Ascending aorta (tissue), 2 donors: ENCODE results near the gene SRSF6. TPM values are rescaled to one million over a fixed set of nuclear protein-coding genes. Genes with fewer than 3 reads are reported as not detected.
"Not testable (repeated sequence)": the region's sequence is repeated elsewhere in the genome, so short reads cannot be mapped to it uniquely, and the experiment has no call there.

Experiments used
- DNase-seq, 2 donors: peaks; one replicate each; pipeline ENCODE4 v3.0.0-alpha.2; 2019; ENCODE audit warnings: low spot score in 2 of 2
- H3K27ac ChIP-seq, 2 donors: fragments of 200-600 bp; sonication (generic); one replicate each; pipeline ENCODE4 v1.5.1; 2016 to 2017; ENCODE audit warnings: mild to moderate bottlenecking in 1 of 2
- H3K27me3 ChIP-seq: fragments of 200-600 bp; sonication (generic); one replicate; pipeline ENCODE4 v1.5.1; 2017
- H3K36me3 ChIP-seq, 2 donors: fragments of 200-600 bp; sonication (generic); one replicate each; pipeline ENCODE4 v1.5.1; 2016
- H3K4me1 ChIP-seq, 2 donors: fragments of 200-600 bp; sonication (generic); one replicate each; pipeline ENCODE4 v1.5.1; 2016 to 2017; ENCODE audit warnings: mild to moderate bottlenecking in 1 of 2
- H3K4me3 ChIP-seq, 2 donors: fragments of 200-600 bp; sonication (generic); one replicate each; pipeline ENCODE4 v1.5.1; 2016 to 2017; ENCODE audit warnings: mild to moderate bottlenecking in 1 of 2
- H3K9me3 ChIP-seq, 2 donors: fragments of 200-600 bp; sonication (generic); one replicate each; pipeline ENCODE4 v1.5.1; 2016
- intact Hi-C: fragments of 100-400 bp; cut with DNase I; formaldehyde crosslinking; loops from one replicate; pipeline ENCODE4 v1.15.1; 2023
- total RNA-seq: library from RNA; depleted of rRNA; stranded (reverse); fragments of >200 nt; gene quantifications from one replicate; pipeline ENCODE4 v1.1.0, GENCODE V29; 2016
- TF ChIP-seq, protein P1 (sequence below), 3 experiments: fragments of 200-600 bp in 2 of 3; fragments of 450-650 bp in 1 of 3; sonication (generic) in 2 of 3; IDR thresholded peaks; one replicate each; pipeline ENCODE4 v1.5.1; 2016 to 2019; ENCODE audit warnings: antibody characterized with exemption in 3 of 3, mild to moderate bottlenecking in 1 of 3, moderate library complexity in 1 of 3

The SRSF6 gene
- total RNA-seq, 1 donor from 2014 or later: 23.9 TPM

DNA sequence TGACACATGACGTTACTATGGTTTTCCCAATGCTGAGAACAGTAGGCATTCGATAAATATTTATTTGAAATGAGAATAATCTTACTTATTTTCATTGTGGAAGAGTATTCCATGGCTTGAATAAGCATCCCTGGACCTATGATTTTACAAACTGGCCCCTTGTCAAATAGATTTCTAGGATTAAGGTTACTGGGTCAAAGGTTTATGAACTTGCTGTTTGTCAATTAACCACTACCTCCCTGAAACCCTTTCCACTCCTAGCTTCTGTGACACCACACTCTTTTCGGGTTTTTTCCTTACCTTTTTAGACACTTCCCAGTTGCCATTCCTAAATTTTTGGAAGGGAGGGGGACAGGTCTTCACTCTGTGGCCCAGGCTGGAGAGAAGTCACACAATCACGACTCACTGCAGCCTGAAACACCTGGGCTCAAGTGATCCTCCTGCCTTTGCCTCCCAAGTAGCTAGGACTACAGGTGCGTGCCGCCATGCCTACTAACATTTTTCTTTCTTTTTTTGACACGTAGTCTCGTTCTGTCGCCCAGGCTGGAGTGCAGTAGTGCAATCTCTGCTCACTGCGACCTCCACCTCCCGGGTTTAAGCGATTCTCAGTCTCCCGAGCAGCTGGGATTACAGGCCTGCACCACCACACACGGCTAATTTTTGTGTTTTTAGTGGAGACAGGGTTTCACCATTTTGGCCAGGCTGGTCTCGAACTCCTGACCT, 5.1 kb upstream of the SRSF6 start:
- no peaks in the 10 kb centered on the region for H3K9me3 ChIP-seq
- TF ChIP-seq, protein P1, sequence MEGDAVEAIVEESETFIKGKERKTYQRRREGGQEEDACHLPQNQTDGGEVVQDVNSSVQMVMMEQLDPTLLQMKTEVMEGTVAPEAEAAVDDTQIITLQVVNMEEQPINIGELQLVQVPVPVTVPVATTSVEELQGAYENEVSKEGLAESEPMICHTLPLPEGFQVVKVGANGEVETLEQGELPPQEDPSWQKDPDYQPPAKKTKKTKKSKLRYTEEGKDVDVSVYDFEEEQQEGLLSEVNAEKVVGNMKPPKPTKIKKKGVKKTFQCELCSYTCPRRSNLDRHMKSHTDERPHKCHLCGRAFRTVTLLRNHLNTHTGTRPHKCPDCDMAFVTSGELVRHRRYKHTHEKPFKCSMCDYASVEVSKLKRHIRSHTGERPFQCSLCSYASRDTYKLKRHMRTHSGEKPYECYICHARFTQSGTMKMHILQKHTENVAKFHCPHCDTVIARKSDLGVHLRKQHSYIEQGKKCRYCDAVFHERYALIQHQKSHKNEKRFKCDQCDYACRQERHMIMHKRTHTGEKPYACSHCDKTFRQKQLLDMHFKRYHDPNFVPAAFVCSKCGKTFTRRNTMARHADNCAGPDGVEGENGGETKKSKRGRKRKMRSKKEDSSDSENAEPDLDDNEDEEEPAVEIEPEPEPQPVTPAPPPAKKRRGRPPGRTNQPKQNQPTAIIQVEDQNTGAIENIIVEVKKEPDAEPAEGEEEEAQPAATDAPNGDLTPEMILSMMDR (IDR thresholded peaks at IDR 0.05): no peak
- H3K36me3 ChIP-seq: no peaks in the 10 kb centered on the region
- no peak overlapping the region for H3K27ac ChIP-seq
- H3K27me3 ChIP-seq: no peaks in the 10 kb centered on the region
- H3K4me3 ChIP-seq: no peak overlapping the region
- intact Hi-C loops: no loop called here
- peaks cover 0 to 6% of the 10 kb centered on the region in 2 donors for H3K4me1 ChIP-seq
- DNase-seq: no peak

- not testable (repeated sequence) for H3K9me3 ChIP-seq, H3K27me3 ChIP-seq, H3K27ac ChIP-seq, DNase-seq
- intact Hi-C loops: loop anchor here (5.0 kb wide), 4 partner anchors 239 to 1839 kb away; partner anchors contain the start of genes CHD6, FITM2 and OSER1
- H3K4me1 ChIP-seq: peaks cover 4 to 13% of the 10 kb centered on the region in 2 donors
- H3K36me3 ChIP-seq: peaks cover 21 to 23% of the 10 kb centered on the region in 2 donors
- H3K4me3 ChIP-seq: peak overlapping the region in 1 of 2 donors; percentile 91
These were observed 1.4 kb upstream of the SRSF6 start for GRCh38 chr20:43456252-43456651.

- Histone ChIP-seq H3K27ac (peak overlapping the region; percentile 99 to 100), H3K36me3 (peaks cover 27 to 31% of the 10 kb centered on the region in 2 donors), H3K27me3 (no peaks in the 10 kb centered on the region), H3K9me3 (no peaks in the 10 kb centered on the region), H3K4me1 (peaks cover 4 to 17% of the 10 kb centered on the region in 2 donors), H3K4me3 (peak overlapping the region; percentile 90 to 91)
- intact Hi-C loops: loop anchor here (1.0 to 5.0 kb wide), 6 partner anchors 57 to 1840 kb away; partner anchors contain the start of genes CHD6, FITM2, IFT52 and OSER1
- TF ChIP-seq, protein P1 (IDR thresholded peaks at IDR 0.05): no peak
- peak; percentile 78 to 96 for DNase-seq
These were observed 672 bp upstream of the SRSF6 start for GRCh38 chr20:43456809-43457639.

DNA sequence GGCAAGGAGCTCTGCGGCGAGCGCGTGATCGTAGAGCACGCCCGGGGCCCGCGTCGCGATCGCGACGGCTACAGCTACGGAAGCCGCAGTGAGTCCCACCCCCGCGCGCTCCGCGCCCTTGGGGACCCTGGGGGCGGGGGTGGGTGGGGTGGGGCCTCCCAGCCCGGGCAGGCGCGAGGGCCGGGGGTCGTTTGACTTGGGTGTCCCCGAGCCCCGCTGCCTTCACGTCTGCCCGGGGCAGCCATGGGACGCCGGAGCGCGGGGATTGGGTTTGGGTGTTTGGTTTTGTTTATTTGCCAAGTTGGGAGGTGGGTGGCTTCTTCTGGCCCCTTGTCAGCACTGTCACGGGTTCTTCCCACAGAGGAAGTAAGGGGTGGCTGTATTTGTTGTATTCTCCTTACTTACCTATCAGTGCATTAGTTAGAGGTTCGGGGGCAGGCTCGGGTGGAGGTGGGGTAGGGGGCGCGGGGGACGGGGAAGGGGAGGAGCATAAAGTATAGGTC, 777 bp downstream of the SRSF6 start:
- H3K9me3 ChIP-seq: no peaks in the 10 kb centered on the region
- H3K4me1 ChIP-seq: peaks cover 4 to 17% of the 10 kb centered on the region in 2 donors
- no peak for DNase-seq
- H3K36me3 ChIP-seq: peaks cover 34 to 45% of the 10 kb centered on the region in 2 donors
- no peaks in the 10 kb centered on the region for H3K27me3 ChIP-seq
- peak overlapping the region; percentile 99 to 100 for H3K27ac ChIP-seq
- H3K4me3 ChIP-seq: peak overlapping the region; percentile 90 to 91
- TF ChIP-seq, protein P1 (IDR thresholded peaks at IDR 0.05): no peak
- intact Hi-C loops: loop anchor here (5.0 kb wide), 4 partner anchors 241 to 1841 kb away; partner anchors contain the start of genes CHD6, FITM2 and OSER1

DNA sequence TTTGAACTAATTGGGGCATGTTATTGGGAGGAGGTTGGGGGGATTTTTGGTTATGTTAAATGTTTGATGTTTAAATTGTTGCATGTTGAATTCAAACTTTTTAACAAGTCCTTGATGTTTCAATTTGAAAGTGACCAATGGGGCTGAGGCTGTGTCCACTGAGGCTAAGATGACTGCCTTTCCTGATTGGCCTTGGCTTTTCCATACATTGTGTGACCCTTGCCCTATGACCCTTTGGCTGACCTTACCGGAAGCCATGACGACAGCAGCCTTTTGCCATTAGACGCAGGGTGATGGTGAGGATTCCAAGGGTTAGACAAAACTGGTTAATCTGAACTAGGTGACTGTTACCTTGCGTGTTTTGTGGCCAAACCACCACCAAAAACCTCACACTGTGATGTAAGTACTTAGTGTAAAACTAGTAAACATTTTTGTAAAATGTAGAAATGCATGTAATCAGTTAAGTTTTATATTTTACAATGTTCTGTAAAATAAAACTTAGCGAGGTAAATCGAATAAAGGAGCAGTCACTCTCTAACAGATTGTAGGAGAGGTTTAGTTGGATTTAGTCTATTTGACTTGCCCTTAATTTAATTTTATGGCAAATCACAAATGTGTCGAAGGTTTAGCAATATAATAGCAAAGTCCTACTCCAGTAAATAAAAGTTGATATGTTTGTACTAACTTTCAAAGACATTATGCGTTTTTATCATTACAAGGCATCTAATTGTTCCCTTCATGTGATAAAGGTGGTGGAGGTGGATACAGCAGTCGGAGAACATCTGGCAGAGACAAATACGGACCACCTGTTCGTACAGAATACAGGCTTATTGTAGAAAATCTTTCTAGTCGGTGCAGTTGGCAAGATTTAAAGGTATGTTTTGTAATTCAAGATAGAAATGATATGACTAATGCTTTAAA, 1.6 kb downstream of the SRSF6 start:
- Histone ChIP-seq H3K36me3 (peaks cover 38 to 54% of the 10 kb centered on the region in 2 donors), H3K27ac (peak overlapping the region; percentile 99 to 100), H3K4me3 (peak overlapping the region; percentile 90 to 91), H3K27me3 (no peaks in the 10 kb centered on the region), H3K4me1 (peaks cover 4 to 17% of the 10 kb centered on the region in 2 donors), H3K9me3 (no peaks in the 10 kb centered on the region)
- intact Hi-C loops: loop anchor here (5.0 kb wide), 4 partner anchors 242 to 1842 kb away; partner anchors contain the start of genes CHD6, FITM2 and OSER1
- peak in 1 of 2 donors; percentile 44 for DNase-seq
- TF ChIP-seq, protein P1 (IDR thresholded peaks at IDR 0.05): no peak
